GM12801 (cell line): ENCODE measurements around the gene OSBPL3.

Experiments
- TF ChIP-seq, protein P1 (sequence below): IDR thresholded peaks from one replicate; pipeline ENCODE4 v1.5.1; 2011; ENCODE audit warnings: control low read depth; ENCODE audit not compliant: insufficient read length; ENCODE audit errors: extremely low read depth

OSBPL3 gene

DNA sequence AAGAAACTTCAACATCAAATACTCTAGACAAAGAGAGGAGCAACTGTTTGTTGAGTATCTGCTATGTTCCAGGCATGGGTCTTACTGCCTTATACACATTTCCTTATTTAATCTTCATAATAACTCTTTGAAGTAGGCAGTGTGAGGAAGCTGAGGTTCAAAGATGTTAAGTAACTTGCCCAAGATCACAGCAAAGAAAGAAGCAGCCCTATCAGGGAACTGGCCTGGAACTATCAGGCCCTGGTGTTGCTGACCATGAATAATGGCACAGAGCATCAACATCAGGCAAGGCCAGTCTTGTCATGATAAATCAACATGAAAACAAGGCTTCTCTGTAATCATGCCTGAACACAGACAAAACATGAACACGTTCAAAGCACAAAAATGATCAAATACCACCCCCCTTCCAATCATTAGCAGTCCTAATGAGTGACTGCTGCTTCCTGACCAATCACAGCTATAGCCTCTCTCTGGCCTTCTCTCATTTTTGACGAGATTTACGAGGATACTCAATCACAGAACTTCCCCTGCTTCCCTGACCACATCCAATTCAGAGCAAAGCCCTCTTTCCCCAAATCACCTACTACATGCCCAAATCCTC, 225.0 kb downstream of the OSBPL3 start:
- TF ChIP-seq, protein P1, sequence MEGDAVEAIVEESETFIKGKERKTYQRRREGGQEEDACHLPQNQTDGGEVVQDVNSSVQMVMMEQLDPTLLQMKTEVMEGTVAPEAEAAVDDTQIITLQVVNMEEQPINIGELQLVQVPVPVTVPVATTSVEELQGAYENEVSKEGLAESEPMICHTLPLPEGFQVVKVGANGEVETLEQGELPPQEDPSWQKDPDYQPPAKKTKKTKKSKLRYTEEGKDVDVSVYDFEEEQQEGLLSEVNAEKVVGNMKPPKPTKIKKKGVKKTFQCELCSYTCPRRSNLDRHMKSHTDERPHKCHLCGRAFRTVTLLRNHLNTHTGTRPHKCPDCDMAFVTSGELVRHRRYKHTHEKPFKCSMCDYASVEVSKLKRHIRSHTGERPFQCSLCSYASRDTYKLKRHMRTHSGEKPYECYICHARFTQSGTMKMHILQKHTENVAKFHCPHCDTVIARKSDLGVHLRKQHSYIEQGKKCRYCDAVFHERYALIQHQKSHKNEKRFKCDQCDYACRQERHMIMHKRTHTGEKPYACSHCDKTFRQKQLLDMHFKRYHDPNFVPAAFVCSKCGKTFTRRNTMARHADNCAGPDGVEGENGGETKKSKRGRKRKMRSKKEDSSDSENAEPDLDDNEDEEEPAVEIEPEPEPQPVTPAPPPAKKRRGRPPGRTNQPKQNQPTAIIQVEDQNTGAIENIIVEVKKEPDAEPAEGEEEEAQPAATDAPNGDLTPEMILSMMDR, result no peak

DNA sequence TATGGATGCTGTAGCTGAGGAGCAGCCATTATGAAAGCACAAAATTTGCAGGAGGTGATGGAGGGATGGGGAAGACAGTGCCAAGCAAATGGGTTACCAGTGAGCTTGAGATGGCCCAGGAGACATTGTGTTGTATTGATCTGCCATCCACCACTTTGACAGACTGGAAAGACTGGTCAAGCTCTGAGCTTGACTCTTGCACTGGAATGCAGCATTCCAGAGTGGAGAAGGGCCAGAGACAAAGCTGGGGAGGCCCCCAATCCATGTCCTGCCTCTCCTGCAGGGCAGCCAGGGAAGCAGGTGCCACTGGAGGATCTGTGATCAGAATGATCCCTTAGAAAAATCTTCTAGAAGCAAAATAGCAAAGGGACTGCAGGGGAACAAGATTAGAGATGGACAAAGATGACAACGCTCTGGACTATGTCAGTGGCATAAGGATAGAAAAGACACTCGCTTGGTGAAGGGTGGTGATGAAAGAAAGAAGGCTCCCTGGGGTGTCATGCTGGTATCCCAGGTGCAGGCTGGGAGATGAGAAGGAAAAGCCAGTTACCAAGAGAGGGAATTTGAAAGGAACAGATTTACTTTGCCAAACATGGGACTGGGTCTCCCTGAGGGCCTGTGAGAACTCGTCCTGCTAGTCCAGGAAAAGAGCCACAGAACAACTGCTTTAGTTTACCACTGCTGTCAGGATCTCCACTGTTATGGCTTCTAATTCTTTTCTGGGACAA, 227.7 kb downstream of the OSBPL3 start:
- TF ChIP-seq, protein P1, result no peak

DNA sequence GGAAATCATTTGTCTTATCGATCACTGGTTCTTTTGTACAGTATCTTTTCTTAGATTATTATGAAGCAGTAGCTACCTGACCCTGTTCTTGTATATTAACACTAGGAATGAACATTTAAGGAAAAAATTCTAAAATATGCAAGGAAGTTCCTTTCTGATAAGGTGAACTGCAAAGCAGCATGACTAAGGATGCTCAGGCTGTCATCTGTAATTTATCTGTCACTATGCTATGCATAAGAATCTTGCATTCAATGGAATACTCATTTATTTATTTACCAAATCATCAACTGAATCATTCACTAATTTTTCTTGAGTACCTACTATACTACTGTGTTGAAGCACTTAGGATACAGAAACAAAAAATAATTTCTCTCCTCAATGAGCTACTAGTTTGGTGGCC, 228.5 kb downstream of the OSBPL3 start:
- TF ChIP-seq, protein P1, result no peak

- TF ChIP-seq, protein P1, result no peak
Measured at GRCh38 chr7:24750441-24751055, 229.4 kb downstream of the OSBPL3 start.

- TF ChIP-seq, protein P1, result no peak
Measured at GRCh38 chr7:24748521-24748920, 231.5 kb downstream of the OSBPL3 start.
